MM.1S (cell line): ENCODE results near the gene PLCH1.
"Not testable (repeated sequence)": the region's sequence is repeated elsewhere in the genome, so short reads cannot be mapped to it uniquely, and the experiment has no call there.

Experiments used
- CTCF ChIP-seq: fragments of 300-600 bp; sonication (generic); IDR thresholded peaks from 2 replicates; pipeline ENCODE4 v1.5.1; 2016; ENCODE audit warnings: antibody characterized with exemption, low read length, mixed read lengths
- EZH2 ChIP-seq: fragments of 300-600 bp; sonication (generic); optimal IDR thresholded peaks from 2 replicates; pipeline ENCODE3; 2017; ENCODE audit warnings: low read depth, mild to moderate bottlenecking, antibody characterized with exemption, low read length, mixed read lengths
- EZH2phosphoT487 ChIP-seq: fragments of 300-600 bp; sonication (generic); IDR thresholded peaks from 2 replicates; pipeline ENCODE4 v1.6.1; 2018; ENCODE audit warnings: antibody characterized with exemption, low read length

- not testable (repeated sequence) for TF ChIP-seq CTCF, EZH2, EZH2phosphoT487
Measured at GRCh38 chr3:155620552-155620951, 124.3 kb downstream of the PLCH1 start.
